ENCODE data around the gene SYCP2L.

SYCP2L gene

DNA sequence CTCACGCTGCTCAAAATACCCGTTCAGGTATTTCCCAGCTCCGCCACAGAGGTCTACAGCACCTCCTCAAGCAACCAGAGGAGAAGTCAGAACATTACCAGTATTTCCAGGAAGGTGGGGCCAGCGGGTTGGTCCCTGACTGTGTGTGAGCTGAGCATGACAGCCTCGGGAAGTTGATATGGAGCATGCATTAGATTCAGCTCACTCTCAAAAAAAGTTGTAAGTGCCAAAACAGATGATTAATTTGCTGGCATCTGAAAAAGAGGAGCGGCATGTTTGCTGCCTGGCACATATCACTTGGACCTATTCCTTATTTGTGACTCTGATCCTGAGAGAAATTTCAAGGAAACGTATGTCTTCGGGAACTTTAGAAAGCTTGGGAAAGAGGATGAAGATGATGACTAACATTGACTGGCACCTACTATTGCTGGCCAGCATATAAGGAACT is 125.0 kb downstream of the SYCP2L start:
- DNase-seq = no peak

DNA sequence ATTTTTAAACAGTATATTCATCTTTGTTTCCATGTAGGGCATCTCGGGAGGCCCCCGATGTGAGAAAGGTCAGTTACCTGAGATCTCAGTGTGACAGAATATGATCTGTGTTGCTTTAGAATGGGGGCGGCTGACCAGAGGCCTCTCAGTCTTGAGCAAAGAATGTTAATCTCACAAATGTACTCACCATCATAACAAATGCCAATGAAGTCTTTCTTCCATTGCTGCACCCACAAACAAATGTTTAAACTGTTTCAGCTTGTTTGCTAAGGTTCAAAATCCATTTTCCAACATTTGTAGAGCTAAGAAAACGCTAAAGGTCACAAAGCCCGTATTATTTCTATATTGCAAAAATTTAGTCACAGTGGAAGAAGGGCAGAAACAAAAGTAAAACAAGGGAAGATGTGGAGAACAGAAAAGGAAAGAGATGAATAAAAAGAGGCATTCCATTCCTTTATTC is 125.5 kb downstream of the SYCP2L start:
- no peak for DNase-seq

DNA sequence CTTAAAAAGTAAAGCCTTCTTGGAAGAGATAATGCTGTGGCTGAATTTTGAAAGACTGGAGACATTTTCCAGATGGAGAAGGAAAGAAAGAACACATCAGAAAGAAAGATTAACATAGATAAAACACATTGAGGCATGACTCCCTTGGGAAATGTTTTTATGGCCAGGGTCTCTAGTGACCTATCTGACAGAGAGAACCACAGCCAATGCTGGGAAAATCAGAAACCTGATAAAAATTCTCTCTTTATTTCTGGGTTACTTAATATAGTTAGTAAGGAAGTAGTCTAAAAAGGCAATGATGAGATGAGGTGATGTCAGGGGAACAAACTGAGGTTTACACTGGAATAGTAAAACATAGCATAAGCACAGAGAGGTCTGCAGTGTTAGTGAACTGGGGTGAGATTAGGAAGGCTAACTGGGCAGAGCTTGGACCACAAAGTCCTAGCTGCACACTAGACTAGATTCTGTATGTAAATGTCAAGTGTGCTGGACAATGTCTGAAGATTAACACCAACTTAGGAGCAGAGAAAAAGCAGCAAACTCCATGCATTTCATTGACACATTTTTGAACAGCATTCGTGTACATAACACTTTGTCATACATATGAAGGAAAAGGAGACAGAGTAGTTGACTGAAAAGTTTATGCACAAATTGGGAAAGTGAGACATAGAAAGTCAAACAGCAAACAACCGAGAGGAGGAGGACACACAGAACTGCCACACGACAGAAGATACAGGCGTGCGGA is 126.3 kb downstream of the SYCP2L start:
- no peak for DNase-seq

DNA sequence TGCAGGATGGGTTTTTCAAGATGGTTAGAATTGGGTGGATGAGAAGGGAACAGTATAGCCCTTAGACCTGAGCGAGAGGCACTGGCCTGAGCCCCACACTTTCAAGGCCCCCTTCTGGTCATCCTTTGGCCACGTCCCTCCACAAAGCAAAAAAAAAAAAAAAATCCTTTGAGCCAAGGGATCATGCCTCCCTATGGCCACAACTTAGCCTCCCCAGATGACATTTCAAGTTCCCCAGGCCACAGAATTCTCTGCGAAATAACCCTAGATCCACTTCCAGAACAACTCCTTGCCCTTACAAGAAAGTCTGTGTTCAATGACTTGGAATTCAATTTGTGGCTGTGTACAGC is 126.8 kb downstream of the SYCP2L start:
- no peak for DNase-seq

DNA sequence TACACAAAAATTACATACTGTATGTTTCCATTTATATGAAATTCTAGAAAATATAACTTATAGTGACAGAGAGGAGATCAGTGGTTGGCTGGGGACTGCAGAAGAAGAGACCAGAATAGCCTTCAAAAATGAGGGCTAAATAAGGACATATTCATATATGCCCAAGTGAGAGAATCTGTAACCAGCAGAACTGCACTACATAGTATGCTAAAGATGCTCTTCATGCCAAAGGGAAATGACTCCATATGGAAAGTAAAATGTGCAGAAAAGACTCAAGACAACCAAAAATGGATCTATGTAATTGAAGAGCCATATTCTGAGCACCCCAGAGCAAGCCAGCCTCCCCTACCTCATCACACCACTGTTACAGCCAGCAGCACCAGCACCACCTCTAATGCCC is 128.2 kb downstream of the SYCP2L start:
- DNase-seq = no peak

DNA sequence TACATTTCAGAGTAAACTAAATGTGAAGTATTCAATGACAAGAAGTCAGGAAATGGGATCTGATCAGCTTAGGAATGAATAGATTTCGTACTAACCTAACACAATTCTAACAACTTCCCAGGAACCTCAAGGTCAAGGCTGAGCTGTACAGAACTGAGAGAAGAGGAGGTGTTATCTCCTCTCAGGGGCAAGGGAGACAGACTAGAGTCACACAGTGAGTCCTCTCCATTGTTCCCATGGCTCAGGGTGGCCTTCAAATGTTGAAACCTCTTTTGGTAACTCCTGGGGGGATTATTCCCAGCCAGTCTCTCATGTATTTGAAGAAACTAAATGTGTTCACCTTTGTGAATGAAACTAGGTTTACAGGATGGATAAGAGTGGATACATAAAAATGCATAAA is 129.6 kb downstream of the SYCP2L start:
- DNase-seq = no peak

DNA sequence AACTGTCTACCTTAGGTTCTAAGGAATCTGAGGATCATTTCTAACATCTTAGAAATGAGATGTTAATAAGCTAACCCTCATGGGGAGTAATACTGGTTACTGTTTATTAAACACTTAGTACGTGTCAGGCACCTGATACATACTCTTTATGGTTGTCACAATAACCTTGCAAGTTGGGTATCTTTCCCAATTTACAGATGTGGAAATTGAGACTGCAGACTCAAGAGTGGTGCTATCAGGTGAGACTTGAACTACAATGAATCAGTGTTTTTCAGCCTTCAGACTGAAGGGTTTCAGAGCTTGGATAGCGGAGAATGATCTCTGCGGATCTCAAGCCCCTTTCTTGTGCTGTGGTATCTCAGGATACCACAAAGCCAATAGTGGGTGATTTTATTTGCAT is 130.2 kb downstream of the SYCP2L start:
- no peak for DNase-seq

DNA sequence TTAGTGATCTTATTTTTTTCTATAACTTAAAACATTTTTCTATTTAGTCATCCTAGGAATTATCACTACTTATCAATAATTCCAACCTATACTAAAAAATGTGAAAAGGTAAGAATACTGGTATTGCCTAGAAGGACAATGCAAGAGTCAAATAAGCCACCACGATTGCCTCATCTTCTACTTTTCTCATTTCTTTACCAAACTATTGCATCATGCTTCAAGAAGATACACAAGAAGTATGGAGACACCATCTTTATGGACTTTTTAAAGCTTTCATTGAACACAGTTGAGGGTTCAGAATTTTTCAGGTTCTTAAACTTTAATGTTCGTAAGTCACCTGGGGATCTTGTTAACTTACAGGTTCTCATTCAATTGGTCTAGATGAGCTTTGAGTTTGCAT is 131.4 kb downstream of the SYCP2L start:
- DNase-seq = no peak

DNA sequence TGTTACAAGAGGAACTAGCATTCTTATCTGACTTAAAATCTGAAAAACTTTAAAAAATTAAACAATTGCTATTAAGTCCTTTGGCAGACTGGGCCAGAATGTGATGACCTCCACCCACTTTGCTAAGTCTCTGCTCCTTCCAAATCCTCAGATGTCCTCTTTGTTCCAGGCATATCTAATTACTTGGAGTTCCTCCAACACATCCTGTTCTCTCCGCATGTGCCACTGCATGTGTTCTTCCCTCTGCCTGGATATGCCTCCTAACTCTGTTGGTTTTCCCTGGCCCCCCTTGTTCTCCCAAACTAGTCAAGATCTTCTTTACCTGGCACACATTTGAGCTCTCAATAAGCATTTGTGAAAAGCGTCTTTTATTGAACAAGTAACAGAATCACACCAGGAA is 134.2 kb downstream of the SYCP2L start:
- DNase-seq = no peak

DNA sequence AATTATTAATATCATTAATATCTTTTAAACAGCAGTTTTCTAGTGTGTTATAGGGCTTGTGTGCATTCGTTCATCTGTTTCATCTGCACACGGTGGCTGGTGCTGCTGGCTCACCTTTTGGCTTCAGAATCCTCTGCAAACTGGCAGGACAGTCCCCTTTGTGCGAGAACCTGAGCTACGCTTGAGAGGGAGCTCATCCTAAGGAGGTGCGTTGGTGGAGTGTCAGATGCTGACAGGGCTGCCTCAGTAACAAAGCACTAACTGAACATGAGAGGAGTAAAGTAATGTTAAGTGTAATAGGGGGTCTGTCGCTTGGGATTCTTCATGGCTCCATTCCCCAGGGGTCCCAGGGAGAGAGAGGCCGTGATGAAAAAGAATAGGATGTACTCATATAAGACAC is 134.9 kb downstream of the SYCP2L start:
- no peak for DNase-seq

DNA sequence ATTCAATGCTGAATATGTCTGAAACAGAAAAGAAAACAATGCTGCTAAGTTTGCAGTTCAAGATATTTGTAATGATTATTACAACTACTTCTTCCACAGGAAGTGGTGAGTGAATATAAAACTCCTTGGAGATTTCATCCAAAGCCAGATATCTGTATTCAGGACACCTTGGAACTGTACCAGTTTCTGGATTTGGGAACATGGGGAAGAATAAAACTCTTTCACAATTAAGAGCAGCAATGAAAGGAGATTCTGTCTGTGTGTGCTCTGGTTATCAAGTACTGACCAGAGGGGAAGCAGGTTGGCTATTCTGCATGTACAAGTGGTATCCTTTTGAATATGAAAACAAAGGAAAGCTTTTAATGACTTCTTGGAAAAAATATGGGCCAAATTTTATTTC is 136.2 kb downstream of the SYCP2L start:
- no peak for DNase-seq
